GM12891 (cell line): ENCODE results near the gene BAIAP3.

Experiments
- POLR2A ChIP-seq: IDR thresholded peaks from 2 replicates; pipeline ENCODE4 v1.6.1; 2011; ENCODE audit warnings: low read depth, low read length, control low read depth
- POLR2AphosphoS5 ChIP-seq: IDR thresholded peaks from 2 replicates; pipeline ENCODE4 v1.6.1; 2011; ENCODE audit warnings: low read depth, low read length, control low read depth
- TAF1 ChIP-seq: IDR thresholded peaks from 2 replicates; pipeline ENCODE4 v1.6.1; 2011; ENCODE audit warnings: low read depth, low read length, control low read depth

- TF ChIP-seq POLR2AphosphoS5 (no peak), TAF1 (no peak), POLR2A (no peak)
These were observed 5.6 kb downstream of the BAIAP3 start for GRCh38 chr16:1338855-1339675.
